Coronary artery (tissue), 2 donors: ENCODE measurements around the gene ETV2.

Source experiments
- DNase-seq: peaks from one replicate; pipeline ENCODE4 v3.0.0-alpha.2; 2017; ENCODE audit warnings: low spot score
- H3K27ac ChIP-seq, 2 donors: fragments of 200-600 bp; sonication (generic); one replicate each; pipeline ENCODE4 v1.5.1; 2016 to 2019
- H3K4me3 ChIP-seq: fragments of 200-600 bp; sonication (generic); 2 replicates; pipeline ENCODE4 v1.5.1; 2016; ENCODE audit warnings: mild to moderate bottlenecking, moderate library complexity
- CTCF ChIP-seq: fragments of 200-600 bp; sonication (generic); IDR thresholded peaks from one replicate; pipeline ENCODE4 v1.5.1; 2019; ENCODE audit warnings: antibody characterized with exemption

ETV2 gene

GRCh38 chr19:35618857-35619256 lies 22.7 kb upstream of the ETV2 start:
- Histone ChIP-seq H3K27ac (no peak overlapping the region), H3K4me3 (no peak overlapping the region)
- DNase-seq, result no peak
- no peak for TF ChIP-seq CTCF

GRCh38 chr19:35619290-35619923 lies 22.1 kb upstream of the ETV2 start:
- no peak for TF ChIP-seq CTCF
- H3K4me3 ChIP-seq, result no peak overlapping the region

GRCh38 chr19:35620001-35620400 lies 21.5 kb upstream of the ETV2 start:
- Histone ChIP-seq H3K4me3 (no peak overlapping the region), H3K27ac (no peak overlapping the region)
- no peak for DNase-seq
- no peak for TF ChIP-seq CTCF

More at GRCh38 chr19:35619290-35619923, 22.1 kb upstream of the ETV2 start:
- no peak for DNase-seq
- H3K27ac ChIP-seq, result no peak overlapping the region

GRCh38 chr19:35621708-35622107 lies 19.8 kb upstream of the ETV2 start:
- no peak for DNase-seq
- H3K4me3 ChIP-seq, result no peak overlapping the region
- no peak for TF ChIP-seq CTCF
- no peak overlapping the region for H3K27ac ChIP-seq

GRCh38 chr19:35622750-35623149 lies 18.8 kb upstream of the ETV2 start:
- no peak overlapping the region for H3K27ac ChIP-seq
- no peak for TF ChIP-seq CTCF
- no peak for DNase-seq
- H3K4me3 ChIP-seq, result no peak overlapping the region

GRCh38 chr19:35623327-35624010 lies 18.1 kb upstream of the ETV2 start:
- no peak for TF ChIP-seq CTCF
- H3K4me3 ChIP-seq, result no peak overlapping the region
- H3K27ac ChIP-seq, result no peak overlapping the region
- no peak for DNase-seq

GRCh38 chr19:35628264-35628564 lies 13.3 kb upstream of the ETV2 start:
- Histone ChIP-seq H3K27ac (peak overlapping the region; percentile 81 to 90), H3K4me3 (peak overlapping the region; percentile 88)
- no peak for DNase-seq
- no peak for TF ChIP-seq CTCF
